ENCODE data around the gene TTLL8.

DNA sequence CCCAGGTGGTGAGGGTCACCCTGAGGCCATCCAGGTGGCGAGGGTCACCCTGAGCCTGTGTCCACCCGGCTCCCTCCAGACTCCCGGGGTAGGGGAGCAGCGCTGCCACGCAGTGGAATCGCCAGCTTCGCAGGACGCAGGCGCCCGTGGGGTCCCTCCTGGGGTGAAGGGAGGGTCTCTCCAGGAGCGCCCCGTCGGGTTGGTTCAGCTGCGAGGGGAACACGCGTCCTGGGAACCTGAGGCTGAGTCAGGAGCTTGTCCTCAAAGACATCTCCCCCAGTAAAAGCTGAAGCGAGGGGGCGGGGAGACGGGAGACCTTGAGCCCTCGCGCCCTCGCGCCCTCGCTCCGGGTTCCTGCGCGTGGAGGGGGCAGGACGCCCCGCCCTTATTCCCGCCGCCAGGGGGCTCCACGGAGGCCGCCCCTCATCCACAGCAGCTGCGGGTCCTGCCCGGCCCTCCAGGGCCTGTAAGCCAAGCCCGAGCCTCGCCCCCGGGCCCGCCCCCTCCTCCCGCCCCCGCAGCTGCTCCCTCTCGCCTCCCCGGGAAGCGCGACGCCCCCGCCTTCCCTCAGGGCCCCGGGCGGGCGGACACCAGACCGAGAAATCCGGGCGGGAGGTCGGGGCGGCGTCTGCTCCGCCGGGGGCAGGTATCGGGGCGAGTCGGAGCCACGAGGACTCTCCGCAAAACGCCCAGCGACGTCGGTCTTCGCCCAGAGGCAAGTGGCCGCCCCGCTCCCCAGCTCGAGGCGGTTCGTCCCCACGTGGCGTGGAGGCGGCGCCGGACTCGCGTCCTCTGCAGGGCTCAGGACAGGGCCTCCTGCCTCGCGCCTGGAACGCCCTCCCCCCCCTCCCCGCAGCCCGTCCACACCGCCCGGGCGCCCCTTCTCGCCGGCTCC is 74.7 kb downstream of the TTLL8 start:
- TF ChIP-seq EZH2 (IDR thresholded peaks at IDR 0.05; ENCODE audit: low read length, unreplicated experiment), result no peak
- TF ChIP-seq, protein P1, sequence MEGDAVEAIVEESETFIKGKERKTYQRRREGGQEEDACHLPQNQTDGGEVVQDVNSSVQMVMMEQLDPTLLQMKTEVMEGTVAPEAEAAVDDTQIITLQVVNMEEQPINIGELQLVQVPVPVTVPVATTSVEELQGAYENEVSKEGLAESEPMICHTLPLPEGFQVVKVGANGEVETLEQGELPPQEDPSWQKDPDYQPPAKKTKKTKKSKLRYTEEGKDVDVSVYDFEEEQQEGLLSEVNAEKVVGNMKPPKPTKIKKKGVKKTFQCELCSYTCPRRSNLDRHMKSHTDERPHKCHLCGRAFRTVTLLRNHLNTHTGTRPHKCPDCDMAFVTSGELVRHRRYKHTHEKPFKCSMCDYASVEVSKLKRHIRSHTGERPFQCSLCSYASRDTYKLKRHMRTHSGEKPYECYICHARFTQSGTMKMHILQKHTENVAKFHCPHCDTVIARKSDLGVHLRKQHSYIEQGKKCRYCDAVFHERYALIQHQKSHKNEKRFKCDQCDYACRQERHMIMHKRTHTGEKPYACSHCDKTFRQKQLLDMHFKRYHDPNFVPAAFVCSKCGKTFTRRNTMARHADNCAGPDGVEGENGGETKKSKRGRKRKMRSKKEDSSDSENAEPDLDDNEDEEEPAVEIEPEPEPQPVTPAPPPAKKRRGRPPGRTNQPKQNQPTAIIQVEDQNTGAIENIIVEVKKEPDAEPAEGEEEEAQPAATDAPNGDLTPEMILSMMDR (conservative IDR thresholded peaks at IDR 0.05; ENCODE audit: low read depth, low read length), result no peak

Measured in PC-3 (cell line).